HG02973 (cell line): ENCODE data around the gene NCAPH2.
"Not testable (repeated sequence)": the region's sequence is repeated elsewhere in the genome, so short reads cannot be mapped to it uniquely, and the experiment has no call there.

ENCODE experiments used
- ATAC-seq: cut with Tn5 transposase; IDR thresholded peaks from one replicate; pipeline ENCODE4 v1.9.1; 2021; ENCODE audit warnings: moderate library complexity; ENCODE audit not compliant: unreplicated experiment

The NCAPH2 gene

GRCh38 chr22:50517495-50518260 lies 9.7 kb downstream of the NCAPH2 start:
- ATAC-seq: no peak

GRCh38 chr22:50518606-50519005 lies 10.6 kb downstream of the NCAPH2 start:
- ATAC-seq: no peak

GRCh38 chr22:50519151-50519550 lies 11.1 kb downstream of the NCAPH2 start:
- ATAC-seq: no peak

DNA sequence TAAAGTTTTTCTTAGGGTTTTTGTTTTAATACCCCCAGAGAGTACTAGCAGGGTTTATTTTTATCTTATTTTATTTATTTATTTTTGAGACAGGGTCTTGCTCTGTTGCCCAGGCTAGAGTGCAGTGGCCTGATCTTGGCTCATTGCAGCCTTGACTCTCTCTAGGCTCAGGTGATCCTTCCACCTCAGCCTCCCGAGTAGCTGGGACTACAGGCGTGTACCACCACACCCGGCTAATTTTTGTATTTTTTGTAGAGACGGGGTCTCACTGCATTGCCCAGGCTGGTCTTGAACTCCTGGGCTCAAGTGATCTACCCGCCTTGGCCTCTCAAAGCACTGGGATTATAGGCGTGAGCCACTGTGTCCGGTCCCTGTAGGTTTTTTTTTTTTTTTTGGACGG lies 12.2 kb downstream of the NCAPH2 start:
- ATAC-seq: not testable (repeated sequence)

- no peak for ATAC-seq
These were observed 12.9 kb downstream of the NCAPH2 start for GRCh38 chr22:50520826-50521453.

DNA sequence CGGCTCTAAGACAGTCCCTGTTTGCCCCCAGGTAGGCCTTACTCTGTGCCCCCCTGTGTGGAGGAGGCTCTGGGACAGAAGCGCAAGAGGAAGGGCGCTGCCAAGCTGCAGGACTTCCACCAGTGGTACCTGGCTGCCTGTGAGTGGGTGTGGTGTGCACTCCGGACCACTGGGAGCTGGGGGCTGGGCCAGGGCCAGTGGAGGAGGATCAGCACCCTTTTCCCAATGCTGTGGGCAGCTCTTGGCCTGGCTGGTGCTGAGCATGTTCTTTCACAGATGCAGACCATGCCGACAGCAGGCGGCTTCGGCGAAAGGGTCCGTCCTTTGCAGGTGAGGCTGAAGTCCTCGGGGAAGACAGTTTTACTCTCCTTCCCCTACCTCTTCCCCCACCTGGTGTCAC lies 13.7 kb downstream of the NCAPH2 start:
- no peak for ATAC-seq

DNA sequence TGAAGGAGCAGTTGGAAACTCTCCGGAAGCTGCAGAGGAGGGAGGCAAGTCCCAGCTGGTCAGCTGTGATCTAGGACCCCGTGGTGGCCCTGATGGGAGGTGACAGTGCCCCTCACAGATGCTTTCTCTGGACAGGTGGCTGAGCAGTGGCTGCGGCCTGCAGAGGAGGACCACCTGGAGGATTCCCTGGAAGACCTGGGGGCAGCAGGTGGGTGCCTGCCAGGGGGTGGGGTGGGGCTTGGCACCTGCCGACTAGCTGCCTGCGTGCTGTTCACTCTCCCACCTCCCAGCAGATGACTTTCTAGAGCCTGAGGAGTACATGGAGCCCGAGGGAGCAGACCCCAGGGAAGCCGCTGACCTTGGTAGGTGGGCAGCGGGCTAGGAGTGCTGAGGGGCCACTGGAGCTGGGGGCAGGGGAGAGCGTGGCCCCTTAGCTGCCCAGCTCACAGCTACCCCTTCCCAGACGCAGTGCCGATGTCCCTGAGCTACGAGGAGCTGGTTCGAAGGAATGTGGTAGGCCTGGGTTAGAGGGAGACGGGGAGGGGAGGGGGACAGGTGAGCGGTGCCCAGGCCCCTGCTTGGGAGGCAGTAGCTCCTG lies 14.3 kb downstream of the NCAPH2 start:
- ATAC-seq: no peak

DNA sequence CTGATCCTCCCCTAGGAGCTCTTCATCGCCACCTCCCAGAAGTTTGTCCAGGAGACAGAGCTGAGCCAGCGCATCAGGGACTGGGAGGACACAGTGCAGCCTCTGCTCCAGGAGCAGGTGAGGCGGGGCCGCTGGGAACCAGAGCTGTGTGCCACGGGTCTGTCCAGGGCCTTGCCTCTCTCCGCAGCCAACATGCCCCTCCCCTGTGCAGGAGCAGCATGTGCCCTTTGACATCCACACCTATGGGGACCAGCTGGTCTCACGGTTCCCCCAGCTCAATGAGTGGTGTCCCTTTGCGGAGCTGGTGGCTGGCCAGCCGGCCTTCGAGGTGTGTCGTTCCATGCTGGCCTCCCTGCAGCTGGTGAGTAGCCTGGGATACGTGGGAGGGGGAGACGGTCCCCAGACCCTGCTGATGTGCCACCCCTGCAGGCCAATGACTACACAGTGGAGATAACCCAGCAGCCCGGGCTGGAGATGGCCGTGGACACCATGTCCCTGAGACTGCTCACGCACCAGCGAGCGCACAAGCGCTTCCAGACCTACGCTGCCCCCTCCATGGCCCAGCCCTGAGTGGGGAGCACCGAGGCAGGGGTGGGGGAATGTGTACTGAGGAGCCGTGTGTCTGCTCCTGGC lies 14.9 kb downstream of the NCAPH2 start:
- no peak for ATAC-seq

DNA sequence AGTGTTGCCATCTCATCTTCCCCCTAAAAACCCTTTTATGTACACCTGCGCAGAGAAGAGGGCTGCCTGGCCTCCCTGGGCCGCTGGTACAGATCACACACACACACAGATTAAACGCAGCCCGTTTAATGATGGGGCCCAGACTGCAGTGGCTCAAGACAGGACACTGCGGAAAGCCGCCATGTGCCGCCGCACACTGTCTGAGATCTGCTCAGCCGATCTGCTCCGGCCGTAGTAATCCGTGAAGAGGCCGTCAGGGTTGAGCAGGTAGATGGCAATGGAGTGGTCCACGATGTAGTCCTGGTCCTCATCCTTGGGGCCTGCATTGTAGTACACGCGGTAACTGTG lies 15.4 kb downstream of the NCAPH2 start:
- no peak for ATAC-seq

DNA sequence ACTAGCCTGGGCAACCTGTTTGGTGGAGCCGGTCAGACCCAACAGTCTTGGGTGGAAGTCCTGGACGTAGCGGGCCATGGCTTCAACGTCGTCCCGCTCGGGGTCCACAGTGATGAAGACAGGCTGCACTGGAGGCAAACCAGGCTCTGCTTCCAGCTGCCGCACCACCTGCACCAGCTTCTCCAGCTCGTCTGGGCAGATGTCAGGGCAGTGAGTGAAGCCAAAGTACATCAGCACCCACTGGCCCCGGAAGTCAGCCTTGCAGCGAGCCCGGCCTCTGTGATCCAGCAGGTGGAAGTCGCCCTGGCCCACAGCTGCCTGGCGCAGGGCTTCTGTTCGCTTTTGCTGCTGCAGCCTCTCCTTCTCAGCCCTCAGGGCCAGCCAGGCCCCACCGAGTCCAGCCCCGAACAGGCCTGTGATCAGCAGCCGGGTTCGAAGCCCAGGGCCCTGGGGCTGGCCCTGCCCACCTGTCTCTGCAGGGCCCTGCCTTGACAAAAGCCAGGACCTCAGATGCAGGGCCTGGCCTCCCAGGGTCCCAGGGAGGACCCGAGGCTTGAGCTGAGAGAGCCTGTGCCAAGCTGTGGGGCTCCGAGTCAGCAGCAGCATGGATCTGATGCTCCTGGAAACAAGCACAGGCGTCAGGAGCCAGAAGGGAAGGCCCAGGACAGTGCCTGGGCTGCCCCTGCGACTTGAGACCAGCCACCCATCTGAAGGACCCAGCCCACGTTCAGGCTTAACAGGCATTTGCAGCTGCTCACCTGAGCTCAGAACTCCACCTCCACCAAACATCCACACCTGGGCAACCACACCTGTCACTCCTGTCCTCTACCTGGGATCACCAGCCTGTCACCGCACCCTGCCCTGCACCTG lies 16.0 kb downstream of the NCAPH2 start:
- no peak for ATAC-seq

- no peak for ATAC-seq
These were observed 16.7 kb downstream of the NCAPH2 start for GRCh38 chr22:50524676-50525103.

DNA sequence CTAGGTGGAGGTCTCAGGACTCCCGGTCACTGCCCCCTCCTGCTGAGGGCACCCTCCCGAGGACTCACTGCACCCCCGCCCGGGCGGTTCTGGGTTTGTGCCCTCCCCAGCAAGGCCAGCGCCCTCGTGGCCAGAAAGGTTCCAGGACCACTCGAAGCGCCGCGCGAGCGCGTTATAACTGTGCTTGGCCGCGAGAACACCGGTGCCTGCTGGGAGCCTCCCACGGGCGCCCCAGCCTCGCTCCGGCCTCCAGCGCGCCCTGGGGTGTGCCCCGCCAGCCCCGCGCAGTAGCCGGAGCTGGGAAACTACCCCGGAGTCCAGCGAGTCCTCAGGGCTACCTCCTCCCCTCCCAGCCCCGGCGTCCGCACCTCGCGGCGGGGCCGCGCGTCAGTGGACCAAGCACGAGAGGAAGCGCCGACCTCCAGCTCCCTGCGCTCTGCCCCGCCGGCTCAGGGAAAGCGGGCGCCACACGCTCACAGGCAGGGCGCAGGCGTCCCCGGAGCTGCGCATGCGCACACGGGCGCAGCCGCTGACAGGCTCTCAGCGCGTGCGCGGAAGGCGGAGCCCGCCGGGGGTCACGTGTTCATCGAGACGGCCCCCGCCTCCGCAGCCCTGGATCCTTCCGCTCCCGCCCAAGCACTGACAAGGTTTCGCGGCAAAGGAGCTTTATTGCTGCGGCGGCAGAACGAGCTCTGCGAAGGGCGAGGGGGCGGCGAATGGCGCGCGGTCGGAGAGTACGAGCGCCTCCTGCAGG lies 17.3 kb downstream of the NCAPH2 start, which contains the start of gene SCO2:
Gene SCO2, minus strand, starts transcription at position 495 of the 754 bp plus-strand sequence. CDS start 1,187 bp downstream, outside the sequence.
- peak; percentile 30 for ATAC-seq

DNA sequence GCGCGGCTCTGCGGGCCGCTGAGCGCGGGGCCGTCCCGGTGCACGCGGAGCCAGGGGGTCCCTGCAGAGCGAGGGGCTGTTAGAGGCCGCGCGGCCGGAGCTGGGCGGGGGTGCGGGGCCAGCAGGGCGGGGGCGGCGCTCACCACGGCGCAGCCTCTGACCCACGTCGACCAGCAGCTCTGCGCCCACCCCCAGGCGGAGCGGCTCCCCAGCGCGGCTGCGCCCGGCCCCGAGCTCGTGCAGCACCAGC lies 17.8 kb downstream of the NCAPH2 start:
- peak; percentile 21 for ATAC-seq

DNA sequence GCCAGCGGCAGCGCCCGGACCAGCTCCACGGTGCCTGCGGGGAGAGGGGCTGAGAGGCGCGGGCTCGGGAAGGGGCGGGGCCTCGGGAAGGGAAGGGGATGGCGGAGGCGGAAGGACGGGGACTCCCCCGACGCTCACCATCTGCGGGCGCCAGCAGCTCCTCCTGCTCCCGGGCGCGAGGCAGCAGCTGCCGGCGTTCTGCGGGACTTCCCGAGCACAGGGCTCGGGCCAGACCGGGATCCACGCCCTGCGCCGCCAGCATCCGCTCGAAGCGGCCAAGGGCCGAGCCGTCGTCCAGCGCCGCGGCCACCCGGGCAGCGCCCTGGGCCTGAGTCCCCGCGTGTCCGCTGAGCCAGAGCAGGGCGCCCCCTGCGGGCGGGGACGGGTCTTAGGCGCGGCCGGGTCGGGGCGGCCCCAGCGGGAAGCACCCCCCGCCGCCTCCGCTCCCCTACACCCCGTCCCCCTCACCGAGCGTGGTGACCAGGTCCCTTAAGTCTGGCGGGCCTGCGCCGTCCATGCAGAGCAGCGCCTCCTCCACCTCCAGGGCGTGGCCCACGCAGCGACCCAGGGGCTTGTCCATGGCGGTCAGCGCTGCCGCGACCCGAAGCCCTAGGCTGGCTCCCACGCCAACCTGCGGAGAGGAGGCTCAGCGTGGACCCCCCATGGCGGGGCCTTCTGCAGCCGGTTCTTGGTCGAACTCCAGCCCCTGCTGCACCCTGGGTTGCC lies 18.2 kb downstream of the NCAPH2 start:
- ATAC-seq: peak; percentile 19

DNA sequence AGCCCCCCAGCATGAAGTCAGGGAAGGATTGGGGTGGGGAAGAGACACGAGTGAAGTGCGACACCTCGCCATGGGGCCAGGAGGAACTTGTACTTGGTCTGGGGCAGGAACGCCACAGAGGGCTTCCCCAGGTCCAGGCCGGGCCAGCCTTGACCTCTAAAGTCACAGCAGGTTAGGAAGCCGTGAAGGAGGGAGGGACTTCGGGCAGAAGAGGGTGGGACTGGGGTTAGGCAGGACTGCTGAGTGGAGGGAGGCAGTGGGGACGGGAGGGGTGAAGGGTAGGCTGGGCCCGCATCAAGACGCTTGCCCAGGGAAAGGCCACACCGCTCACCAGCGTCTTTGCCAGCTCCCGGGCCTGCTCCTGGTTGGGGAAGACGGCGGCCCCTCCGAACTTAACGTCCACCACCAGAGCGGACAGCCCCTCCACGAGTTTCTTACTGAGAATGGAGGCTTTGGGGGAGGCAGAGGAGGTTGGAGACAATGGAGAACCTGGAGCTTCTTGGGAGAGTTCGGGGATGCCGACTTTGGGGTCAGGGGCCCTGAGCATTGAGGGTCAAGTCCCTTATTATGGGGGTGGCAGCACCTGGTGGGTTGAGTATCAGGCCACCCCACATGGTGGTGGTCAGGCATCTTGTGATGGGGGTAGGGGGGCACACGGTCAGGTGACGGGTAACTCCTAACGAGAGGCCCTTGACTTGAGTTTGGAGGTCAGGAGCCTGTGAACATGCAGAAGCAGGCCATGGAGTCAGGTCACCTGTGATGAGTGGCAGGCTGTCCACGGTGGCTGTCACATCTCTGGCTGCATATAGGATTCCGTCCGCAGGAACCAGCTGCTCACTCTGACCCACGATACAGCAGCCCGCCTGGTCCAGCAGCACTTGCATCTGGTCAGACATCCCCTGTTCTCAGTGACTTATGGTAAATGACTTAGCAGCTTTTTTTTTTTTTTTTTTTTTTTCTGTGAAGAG lies 19.1 kb downstream of the NCAPH2 start:
- no peak for ATAC-seq

- ATAC-seq: no peak
These were observed 20.1 kb downstream of the NCAPH2 start for GRCh38 chr22:50527921-50528681.

- ATAC-seq: no peak
These were observed 20.8 kb downstream of the NCAPH2 start for GRCh38 chr22:50528682-50529415.
